ENCODE data around the gene TPRG1L.
"Not testable (repeated sequence)": the region's sequence is repeated elsewhere in the genome, so short reads cannot be mapped to it uniquely, and the experiment has no call there.

The TPRG1L gene

GRCh38 chr1:3624200-3625136, at the start of gene TPRG1L:
TPRG1L (plus strand) TSS chr1:3625015; CDS start chr1:3625073, 58 bp downstream.
- Histone ChIP-seq H3K4me1 (ENCODE audit: insufficient read depth, low read length) (peaks cover 20% of the 10 kb centered on the region), H3K36me3 (ENCODE audit: insufficient read depth, low read length) (peaks cover 22% of the 10 kb centered on the region), H2AFZ (ENCODE audit: low read depth, low read length) (peak within 1 kb of the TSS; percentile 86), H3K4me3 (ENCODE audit: low read length) (peak within 1 kb of the TSS; percentile 87), H3K9me3 (ENCODE audit: low read length) (no peaks in the 10 kb centered on the region), H3K27me3 (ENCODE audit: insufficient read depth, low read length) (no peaks in the 10 kb centered on the region)

- not testable (repeated sequence) for H3K27me3 ChIP-seq (ENCODE audit: insufficient read depth, low read length); H3K4me3 ChIP-seq (ENCODE audit: low read length)
Observed at GRCh38 chr1:3575515-3575914, 49.3 kb upstream of the TPRG1L start.

DNA sequence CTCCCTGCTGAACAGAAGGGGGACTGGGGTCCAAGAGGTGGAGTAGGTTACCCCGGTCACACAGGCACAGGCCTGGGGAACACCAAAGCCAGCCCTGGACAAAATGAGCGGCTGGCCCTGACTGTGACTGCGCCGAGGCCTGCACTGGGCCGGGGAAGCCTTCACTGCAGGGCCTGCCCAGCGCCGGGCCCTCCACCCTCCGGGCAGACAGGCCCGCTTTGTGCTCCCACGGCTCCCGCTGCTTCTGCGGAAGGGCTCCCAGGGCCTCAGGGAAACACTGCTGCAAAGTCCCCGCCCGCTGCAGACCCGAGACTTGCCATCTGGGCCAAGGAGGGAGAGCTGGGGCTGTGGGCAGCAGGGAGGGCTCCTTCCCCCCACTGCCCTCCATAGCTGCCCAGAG, 48.8 kb upstream of the TPRG1L start:
- no peaks in the 10 kb centered on the region for H3K27me3 ChIP-seq (ENCODE audit: insufficient read depth, low read length)
- no peaks in the 10 kb centered on the region for H3K36me3 ChIP-seq (ENCODE audit: insufficient read depth, low read length)
- H3K9me3 ChIP-seq (ENCODE audit: low read length), result no peaks in the 10 kb centered on the region

More at GRCh38 chr1:3575515-3575914, 49.3 kb upstream of the TPRG1L start:
- H3K9me3 ChIP-seq (ENCODE audit: low read length); H2AFZ ChIP-seq (ENCODE audit: low read depth, low read length); H3K4me1 ChIP-seq (ENCODE audit: insufficient read depth, low read length); H3K36me3 ChIP-seq (ENCODE audit: insufficient read depth, low read length): not testable (repeated sequence)

DNA sequence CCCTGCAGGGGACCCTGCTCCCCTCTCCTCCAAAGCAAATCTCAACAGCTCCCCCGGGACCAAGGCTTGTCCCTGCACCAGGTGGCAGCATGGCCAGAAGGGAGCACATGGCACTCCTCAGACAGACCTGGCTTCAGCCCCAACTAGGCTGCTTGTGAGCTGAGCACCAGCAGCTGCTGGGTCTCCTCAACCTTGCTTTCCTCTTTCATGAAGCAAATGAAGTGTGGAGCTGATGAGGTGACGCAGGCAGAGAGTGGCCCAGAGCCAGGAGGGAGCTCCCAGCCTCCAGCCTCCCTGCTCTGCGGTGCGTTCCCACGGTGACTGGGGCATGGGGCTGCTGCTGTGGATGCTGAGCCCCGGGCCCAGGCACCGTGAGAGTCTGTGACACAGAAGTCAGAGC, 47.5 kb upstream of the TPRG1L start:
- no peaks in the 10 kb centered on the region for H3K4me1 ChIP-seq (ENCODE audit: insufficient read depth, low read length)
- no peak overlapping the region for H3K4me3 ChIP-seq (ENCODE audit: low read length)
- H3K27me3 ChIP-seq (ENCODE audit: insufficient read depth, low read length), result no peaks in the 10 kb centered on the region
- no peak overlapping the region for H2AFZ ChIP-seq (ENCODE audit: low read depth, low read length)
- H3K9me3 ChIP-seq (ENCODE audit: low read length), result no peaks in the 10 kb centered on the region
- H3K36me3 ChIP-seq (ENCODE audit: insufficient read depth, low read length), result no peaks in the 10 kb centered on the region

More for the DNA sequence above, 48.8 kb upstream of the TPRG1L start:
- Histone ChIP-seq H2AFZ (ENCODE audit: low read depth, low read length) (no peak overlapping the region), H3K4me3 (ENCODE audit: low read length) (no peak overlapping the region), H3K4me1 (ENCODE audit: insufficient read depth, low read length) (no peaks in the 10 kb centered on the region)

GRCh38 chr1:3577711-3578432, 46.9 kb upstream of the TPRG1L start:
- no peaks in the 10 kb centered on the region for H3K4me1 ChIP-seq (ENCODE audit: insufficient read depth, low read length)
- no peaks in the 10 kb centered on the region for H3K9me3 ChIP-seq (ENCODE audit: low read length)
- H3K27me3 ChIP-seq (ENCODE audit: insufficient read depth, low read length), result no peaks in the 10 kb centered on the region
- no peak overlapping the region for H2AFZ ChIP-seq (ENCODE audit: low read depth, low read length)
- no peaks in the 10 kb centered on the region for H3K36me3 ChIP-seq (ENCODE audit: insufficient read depth, low read length)
- no peak overlapping the region for H3K4me3 ChIP-seq (ENCODE audit: low read length)

- no peaks in the 10 kb centered on the region for H3K9me3 ChIP-seq (ENCODE audit: low read length)
- no peaks in the 10 kb centered on the region for H3K36me3 ChIP-seq (ENCODE audit: insufficient read depth, low read length)
- no peaks in the 10 kb centered on the region for H3K4me1 ChIP-seq (ENCODE audit: insufficient read depth, low read length)
- no peak overlapping the region for H3K4me3 ChIP-seq (ENCODE audit: low read length)
- no peaks in the 10 kb centered on the region for H3K27me3 ChIP-seq (ENCODE audit: insufficient read depth, low read length)
- H2AFZ ChIP-seq (ENCODE audit: low read depth, low read length), result no peak overlapping the region
Observed at GRCh38 chr1:3578433-3578805, 46.4 kb upstream of the TPRG1L start.

DNA sequence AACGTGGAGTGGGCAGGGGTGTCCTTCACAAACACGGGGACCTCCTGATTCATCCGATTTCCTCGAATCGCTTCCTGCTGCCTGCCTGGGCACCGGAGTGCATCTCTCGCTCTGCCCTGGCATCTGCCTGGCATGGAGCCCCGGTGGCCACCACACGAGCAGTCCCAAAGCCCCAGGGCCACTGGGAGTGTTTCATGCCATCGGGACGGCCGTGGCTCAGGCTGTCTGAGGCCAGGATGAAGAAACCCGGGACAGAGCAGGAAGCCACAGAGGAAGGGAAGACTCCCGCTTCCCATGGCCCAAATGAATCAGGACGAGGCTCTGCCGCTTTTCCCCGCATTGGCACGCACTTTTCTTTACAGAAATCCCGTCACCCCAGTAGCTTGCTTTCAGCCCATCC, 45.9 kb upstream of the TPRG1L start:
- no peaks in the 10 kb centered on the region for H3K4me1 ChIP-seq (ENCODE audit: insufficient read depth, low read length)
- no peak overlapping the region for H3K4me3 ChIP-seq (ENCODE audit: low read length)
- H2AFZ ChIP-seq (ENCODE audit: low read depth, low read length), result no peak overlapping the region

DNA sequence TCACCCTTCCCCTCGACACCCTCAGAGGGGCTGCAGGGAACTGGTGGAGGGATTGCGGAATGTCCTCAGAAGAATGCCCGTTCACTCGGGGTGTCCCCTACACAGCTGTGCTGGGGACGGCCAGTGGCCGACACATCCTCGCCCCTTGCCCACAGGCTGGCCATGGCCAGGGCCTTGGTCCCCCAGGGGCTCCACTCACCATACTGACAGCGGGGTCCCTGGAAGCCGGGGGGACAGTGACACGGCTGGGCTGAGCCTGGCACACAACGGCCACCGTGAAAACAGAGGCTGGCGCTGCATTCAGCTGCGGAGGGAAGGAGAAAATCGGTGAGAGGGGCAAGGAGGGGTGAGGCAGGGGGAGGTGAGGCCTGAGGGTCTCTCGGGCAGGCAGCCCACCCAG, 45.2 kb upstream of the TPRG1L start:
- Histone ChIP-seq H3K36me3 (ENCODE audit: insufficient read depth, low read length) (no peaks in the 10 kb centered on the region), H3K9me3 (ENCODE audit: low read length) (no peaks in the 10 kb centered on the region), H3K4me1 (ENCODE audit: insufficient read depth, low read length) (no peaks in the 10 kb centered on the region), H2AFZ (ENCODE audit: low read depth, low read length) (no peak overlapping the region), H3K27me3 (ENCODE audit: insufficient read depth, low read length) (no peaks in the 10 kb centered on the region), H3K4me3 (ENCODE audit: low read length) (no peak overlapping the region)

More for the DNA sequence above, 45.9 kb upstream of the TPRG1L start:
- Histone ChIP-seq H3K27me3 (ENCODE audit: insufficient read depth, low read length) (no peaks in the 10 kb centered on the region), H3K9me3 (ENCODE audit: low read length) (no peaks in the 10 kb centered on the region), H3K36me3 (ENCODE audit: insufficient read depth, low read length) (no peaks in the 10 kb centered on the region)

GRCh38 chr1:3580231-3580630, 44.6 kb upstream of the TPRG1L start:
- H3K4me1 ChIP-seq (ENCODE audit: insufficient read depth, low read length), result no peaks in the 10 kb centered on the region
- H3K36me3 ChIP-seq (ENCODE audit: insufficient read depth, low read length), result no peaks in the 10 kb centered on the region
- no peaks in the 10 kb centered on the region for H3K27me3 ChIP-seq (ENCODE audit: insufficient read depth, low read length)
- H3K9me3 ChIP-seq (ENCODE audit: low read length), result peaks cover 2% of the 10 kb centered on the region
- no peak overlapping the region for H3K4me3 ChIP-seq (ENCODE audit: low read length)
- H2AFZ ChIP-seq (ENCODE audit: low read depth, low read length), result no peak overlapping the region

- H3K4me3 ChIP-seq (ENCODE audit: low read length), result no peak overlapping the region
- H3K27me3 ChIP-seq (ENCODE audit: insufficient read depth, low read length), result no peaks in the 10 kb centered on the region
- H3K4me1 ChIP-seq (ENCODE audit: insufficient read depth, low read length), result no peaks in the 10 kb centered on the region
- no peaks in the 10 kb centered on the region for H3K36me3 ChIP-seq (ENCODE audit: insufficient read depth, low read length)
- H3K9me3 ChIP-seq (ENCODE audit: low read length), result peaks cover 2% of the 10 kb centered on the region
- no peak overlapping the region for H2AFZ ChIP-seq (ENCODE audit: low read depth, low read length)
Observed at GRCh38 chr1:3581296-3582036, 43.3 kb upstream of the TPRG1L start.

DNA sequence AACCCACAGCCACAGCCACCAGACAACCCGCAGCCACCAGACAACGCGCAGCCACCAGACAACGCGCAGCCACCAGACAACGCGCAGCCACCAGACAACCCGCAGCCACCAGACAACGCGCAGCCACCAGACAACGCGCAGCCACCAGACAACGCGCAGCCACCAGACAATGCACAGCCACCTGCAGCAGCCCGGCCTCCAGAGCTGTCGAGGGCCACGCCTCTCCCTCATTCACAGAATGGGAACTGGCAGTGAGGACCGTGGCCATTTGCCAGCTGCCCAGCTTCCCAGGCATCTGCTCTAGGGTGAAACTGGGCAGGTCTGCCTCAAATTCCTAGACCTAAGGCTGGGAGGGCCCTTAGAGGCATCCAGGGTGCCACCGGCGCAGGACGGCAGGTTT, 41.1 kb upstream of the TPRG1L start:
- not testable (repeated sequence) for H3K36me3 ChIP-seq (ENCODE audit: insufficient read depth, low read length); H3K9me3 ChIP-seq (ENCODE audit: low read length); H3K4me1 ChIP-seq (ENCODE audit: insufficient read depth, low read length); H3K4me3 ChIP-seq (ENCODE audit: low read length); H3K27me3 ChIP-seq (ENCODE audit: insufficient read depth, low read length); H2AFZ ChIP-seq (ENCODE audit: low read depth, low read length)

DNA sequence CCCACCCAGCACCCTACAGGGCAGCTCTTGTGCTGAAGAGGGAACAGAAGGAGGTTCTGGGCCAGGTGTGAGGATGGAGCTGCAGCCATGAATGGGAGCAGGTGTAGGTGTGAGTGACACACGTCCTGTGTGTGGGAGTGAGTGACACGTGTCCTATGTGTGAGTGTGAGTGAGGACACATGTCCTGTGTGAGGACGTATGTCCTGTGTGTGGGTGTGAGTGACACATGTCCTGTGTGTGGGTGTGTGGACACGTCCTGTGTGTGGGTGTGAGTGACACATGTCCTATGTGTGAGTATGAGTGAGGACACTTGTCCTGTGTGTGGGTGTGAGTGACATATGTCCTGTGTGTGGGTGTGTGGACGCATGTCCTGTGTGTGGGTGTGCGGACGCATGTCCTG, 39.9 kb upstream of the TPRG1L start:
- H2AFZ ChIP-seq (ENCODE audit: low read depth, low read length), result no peak overlapping the region
- peaks cover 6% of the 10 kb centered on the region for H3K4me1 ChIP-seq (ENCODE audit: insufficient read depth, low read length)
- H3K27me3 ChIP-seq (ENCODE audit: insufficient read depth, low read length), result no peaks in the 10 kb centered on the region
- no peak overlapping the region for H3K4me3 ChIP-seq (ENCODE audit: low read length)
- peaks cover 2% of the 10 kb centered on the region for H3K9me3 ChIP-seq (ENCODE audit: low read length)
- no peaks in the 10 kb centered on the region for H3K36me3 ChIP-seq (ENCODE audit: insufficient read depth, low read length)

GRCh38 chr1:3585353-3585868, 39.4 kb upstream of the TPRG1L start:
- not testable (repeated sequence) for H3K4me3 ChIP-seq (ENCODE audit: low read length); H2AFZ ChIP-seq (ENCODE audit: low read depth, low read length); H3K36me3 ChIP-seq (ENCODE audit: insufficient read depth, low read length); H3K27me3 ChIP-seq (ENCODE audit: insufficient read depth, low read length); H3K9me3 ChIP-seq (ENCODE audit: low read length)
- peaks cover 11% of the 10 kb centered on the region for H3K4me1 ChIP-seq (ENCODE audit: insufficient read depth, low read length)

Data from neuron (in vitro differentiated cells).